ENCODE data around the gene TMPRSS3.

GRCh38 chr21:42411197-42411869, 15.5 kb upstream of the TMPRSS3 start:
- TF ChIP-seq, protein P1, sequence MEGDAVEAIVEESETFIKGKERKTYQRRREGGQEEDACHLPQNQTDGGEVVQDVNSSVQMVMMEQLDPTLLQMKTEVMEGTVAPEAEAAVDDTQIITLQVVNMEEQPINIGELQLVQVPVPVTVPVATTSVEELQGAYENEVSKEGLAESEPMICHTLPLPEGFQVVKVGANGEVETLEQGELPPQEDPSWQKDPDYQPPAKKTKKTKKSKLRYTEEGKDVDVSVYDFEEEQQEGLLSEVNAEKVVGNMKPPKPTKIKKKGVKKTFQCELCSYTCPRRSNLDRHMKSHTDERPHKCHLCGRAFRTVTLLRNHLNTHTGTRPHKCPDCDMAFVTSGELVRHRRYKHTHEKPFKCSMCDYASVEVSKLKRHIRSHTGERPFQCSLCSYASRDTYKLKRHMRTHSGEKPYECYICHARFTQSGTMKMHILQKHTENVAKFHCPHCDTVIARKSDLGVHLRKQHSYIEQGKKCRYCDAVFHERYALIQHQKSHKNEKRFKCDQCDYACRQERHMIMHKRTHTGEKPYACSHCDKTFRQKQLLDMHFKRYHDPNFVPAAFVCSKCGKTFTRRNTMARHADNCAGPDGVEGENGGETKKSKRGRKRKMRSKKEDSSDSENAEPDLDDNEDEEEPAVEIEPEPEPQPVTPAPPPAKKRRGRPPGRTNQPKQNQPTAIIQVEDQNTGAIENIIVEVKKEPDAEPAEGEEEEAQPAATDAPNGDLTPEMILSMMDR (IDR thresholded peaks at IDR 0.05): peak; percentile 40
- TF ChIP-seq EZH2 (IDR thresholded peaks at IDR 0.05) (no peak), EZH2phosphoT487 (IDR thresholded peaks at IDR 0.05) (no peak)

Data from neural progenitor cell (in vitro differentiated cells).